Pancreas (tissue), 10 donors: ENCODE data around the gene DDX24. TPM values are rescaled to one million over a fixed set of nuclear protein-coding genes. Genes with fewer than 3 reads are reported as not detected.

ENCODE experiments used
- ATAC-seq, 4 donors: fragments of 200-7000 bp; cut with Tn5 transposase; one replicate each; pipeline versions ENCODE4 v1.8.0 to v1.9.1; 2020; ENCODE audit warnings: mild to moderate bottlenecking in 4 of 4, moderate library complexity in 4 of 4
- DNase-seq, 6 donors: peaks; one replicate each; pipeline ENCODE4 v3.0.0-alpha.2; 2020
- FAIRE-seq: peaks from 2 replicates; lab custom pipeline; 2012; peaks lifted over from hg19 to GRCh38; lab: Jason Lieb, UNC
- H3K27ac ChIP-seq, 4 donors: fragments of 200-600 bp; sonication (generic); 1 replicate in 3 of 4; 2 replicates in 1 of 4; pipeline versions ENCODE4 v1.5.0 to v1.8.0; 2020
- H3K27me3 ChIP-seq, 4 donors: fragments of 200-600 bp; one replicate each; pipeline ENCODE4 v1.8.0; 2021
- H3K36me3 ChIP-seq, 3 donors: fragments of 200-600 bp; sonication (generic) in 1 of 3; one replicate each; pipeline versions ENCODE4 v1.5.0 to v1.8.0; 2020 to 2021
- H3K4me1 ChIP-seq, 3 donors: fragments of 200-600 bp; one replicate each; pipeline ENCODE4 v1.8.0; 2021
- H3K4me3 ChIP-seq, 4 donors: fragments of 200-600 bp; sonication (generic) in 2 of 4; one replicate each; pipeline versions ENCODE4 v1.5.0 to v1.8.0; 2020 to 2021
- H3K9me3 ChIP-seq, 4 donors: fragments of 200-600 bp; one replicate each; pipeline ENCODE4 v1.8.0; 2021
- WGBS, 2 donors: extraction: QIAGEN DNeasy Blood & Tissue Kit; methylation state at CpG; one replicate each; pipeline ENCODE4 v1.1.7; 2013; 5-methylcytosine and 5-hydroxymethylcytosine counted together
- intact Hi-C, 3 donors: fragments of 100-400 bp; cut with DNase I; formaldehyde crosslinking; loops; one replicate each; pipeline versions ENCODE4 v1.11.1 to v1.14.2; 2022
- polyA plus RNA-seq, 2 donors: library from polyadenylated mRNA; stranded (reverse); fragments of 200-250 nt; gene quantifications; one replicate each; pipeline ENCODE4 v1.2.3, GENCODE V29; 2013
- total RNA-seq, 6 donors: library from RNA; stranded (reverse); fragmentation: NEBNext Ultra II Directional in 4 of 6; extraction: Animal tissue kit (Norgen Biotek cat#: 25700) in 4 of 6; gene quantifications; one replicate each; pipeline versions ENCODE4 v1.2.1 to v1.2.4, GENCODE V29; 2021 to 2023
- TF ChIP-seq, protein P1 (sequence below), 4 donors: fragments of 200-600 bp; sonication (generic) in 3 of 4; IDR thresholded peaks; one replicate each; pipeline versions ENCODE4 v1.5.0 to v1.8.0; 2021; ENCODE audit warnings: antibody characterized with exemption in 4 of 4
- donor health status: healthy with polysubstance abuse.
- donor health status: DM: no; HTN: no; CAD: no; lungs with moderate emphysema.
- donor health status: DM: no; HTN: no; CAD: no.
- donor health status: control.
- donor health status: control.
- donor health status: Bipolar disorder and iron deficiency.
- donor health status: DM: yes; HTN: yes; CAD: no.
- donor health status: DM: no; HTN: no; CAD: no.
- donor health status: DM: no; HTN: no; CAD: no.
- donor health status: DM: yes; HTN: yes; CAD: no.

DDX24 gene
- total and polyA plus RNA-seq, 8 donors, result 55.9 to 111 (median 68.1) TPM

DNA sequence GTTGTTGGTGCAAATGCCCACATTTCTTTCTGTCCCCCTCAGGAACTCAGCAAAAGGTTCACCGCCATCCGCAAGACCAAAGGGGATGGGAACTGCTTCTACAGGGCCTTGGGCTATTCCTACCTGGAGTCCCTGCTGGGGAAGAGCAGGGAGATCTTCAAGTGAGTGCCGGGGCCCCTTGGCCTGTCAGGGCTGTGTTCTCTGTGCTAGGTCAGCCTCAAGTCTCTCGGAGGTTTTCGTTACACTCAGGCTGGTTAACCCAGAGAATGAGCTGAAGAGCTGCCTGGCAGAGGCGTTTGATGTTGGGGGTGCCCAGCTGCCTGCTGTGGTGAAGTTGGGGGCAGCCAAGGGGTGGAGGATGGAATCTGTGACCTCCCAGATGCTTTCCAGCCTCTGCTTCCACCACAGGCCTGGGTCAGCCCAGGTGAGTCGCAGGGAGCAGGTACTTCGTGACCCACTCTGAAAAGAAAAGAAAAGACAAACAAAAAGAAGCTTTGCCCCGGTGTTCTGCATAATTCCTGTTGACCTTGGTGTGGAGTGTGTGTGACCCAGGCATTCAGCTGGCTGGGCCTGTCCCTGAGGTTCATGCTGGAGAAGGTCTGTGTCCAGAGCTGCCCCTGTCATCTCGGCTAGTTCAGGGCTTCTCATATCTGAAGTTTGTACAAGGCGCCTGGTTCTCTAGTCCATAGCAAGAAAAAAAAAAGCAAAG lies 41.9 kb downstream of the DDX24 start:
- H3K36me3 ChIP-seq, result no peaks in the 10 kb centered on the region
- intact Hi-C loops, result loop anchor here in 2 of 3 donors (5.0 kb wide), 1 partner anchor 98 kb away; no protein-coding TSS in a partner anchor
- H3K4me3 ChIP-seq, result no peak overlapping the region
- DNase-seq (no peak), FAIRE-seq (no peak), ATAC-seq (no peak)
- H3K4me1 ChIP-seq, result no peaks in the 10 kb centered on the region
- no peaks in the 10 kb centered on the region for H3K27me3 ChIP-seq
- 79 to 81% methylated on average over 11 of the region's 11 CpGs for WGBS, 2 donors
- TF ChIP-seq, protein P1, sequence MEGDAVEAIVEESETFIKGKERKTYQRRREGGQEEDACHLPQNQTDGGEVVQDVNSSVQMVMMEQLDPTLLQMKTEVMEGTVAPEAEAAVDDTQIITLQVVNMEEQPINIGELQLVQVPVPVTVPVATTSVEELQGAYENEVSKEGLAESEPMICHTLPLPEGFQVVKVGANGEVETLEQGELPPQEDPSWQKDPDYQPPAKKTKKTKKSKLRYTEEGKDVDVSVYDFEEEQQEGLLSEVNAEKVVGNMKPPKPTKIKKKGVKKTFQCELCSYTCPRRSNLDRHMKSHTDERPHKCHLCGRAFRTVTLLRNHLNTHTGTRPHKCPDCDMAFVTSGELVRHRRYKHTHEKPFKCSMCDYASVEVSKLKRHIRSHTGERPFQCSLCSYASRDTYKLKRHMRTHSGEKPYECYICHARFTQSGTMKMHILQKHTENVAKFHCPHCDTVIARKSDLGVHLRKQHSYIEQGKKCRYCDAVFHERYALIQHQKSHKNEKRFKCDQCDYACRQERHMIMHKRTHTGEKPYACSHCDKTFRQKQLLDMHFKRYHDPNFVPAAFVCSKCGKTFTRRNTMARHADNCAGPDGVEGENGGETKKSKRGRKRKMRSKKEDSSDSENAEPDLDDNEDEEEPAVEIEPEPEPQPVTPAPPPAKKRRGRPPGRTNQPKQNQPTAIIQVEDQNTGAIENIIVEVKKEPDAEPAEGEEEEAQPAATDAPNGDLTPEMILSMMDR (IDR thresholded peaks at IDR 0.05), result no peak
- H3K9me3 ChIP-seq, result no peaks in the 10 kb centered on the region
- H3K27ac ChIP-seq, result no peak overlapping the region

DNA sequence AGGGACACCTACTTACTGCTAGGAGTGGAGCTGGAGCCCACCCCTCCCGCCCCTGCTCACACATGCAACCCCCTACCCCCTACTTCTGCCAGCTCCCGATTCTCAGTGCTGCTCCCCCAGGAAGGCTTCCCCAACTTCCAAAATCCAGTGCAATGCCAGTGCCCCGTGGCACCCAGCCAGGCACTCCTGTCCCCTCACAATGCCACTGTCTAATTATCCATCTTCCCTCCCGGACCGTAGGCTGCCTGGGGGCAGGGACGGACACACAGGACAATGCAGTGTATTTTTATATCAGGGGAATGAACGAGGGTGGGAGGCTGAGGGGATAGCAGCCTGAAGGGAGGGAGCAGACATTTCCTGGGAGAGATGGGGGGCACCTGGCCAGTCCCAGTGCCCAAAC lies 42.5 kb downstream of the DDX24 start:
- 81 to 83% methylated on average over 6 to 7 of the region's 7 CpGs for WGBS, 2 donors
- no peak for ATAC-seq
- TF ChIP-seq, protein P1 (IDR thresholded peaks at IDR 0.05), result no peak
- Histone ChIP-seq H3K4me3 (no peak overlapping the region), H3K27ac (no peak overlapping the region), H3K4me1 (no peaks in the 10 kb centered on the region), H3K36me3 (no peaks in the 10 kb centered on the region), H3K27me3 (no peaks in the 10 kb centered on the region), H3K9me3 (no peaks in the 10 kb centered on the region)
- no peak for DNase-seq
- intact Hi-C loops, result loop anchor here in 2 of 3 donors (5.0 kb wide), 1 partner anchor 99 kb away; no protein-coding TSS in a partner anchor
- no peak for FAIRE-seq

DNA sequence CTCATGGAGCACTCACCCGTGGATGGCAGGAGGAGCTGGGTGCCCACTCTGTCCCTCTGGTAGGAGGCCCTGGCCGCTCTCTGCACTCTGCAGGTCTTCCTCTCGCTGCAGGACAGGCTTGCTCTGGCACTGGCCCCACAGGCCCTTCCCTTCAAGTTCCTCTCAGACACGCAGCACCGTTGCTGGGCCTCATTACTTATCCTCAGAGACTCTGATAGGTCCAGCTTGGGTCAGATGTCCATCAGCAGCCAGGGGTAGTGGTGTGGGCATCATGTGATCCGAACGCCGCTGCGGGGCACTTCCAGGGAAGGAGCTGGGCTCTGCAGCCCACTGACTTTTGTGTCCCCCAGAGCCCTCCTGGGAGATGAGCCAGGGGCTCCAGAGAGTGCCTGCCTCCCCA lies 43.0 kb downstream of the DDX24 start:
- Histone ChIP-seq H3K36me3 (no peaks in the 10 kb centered on the region), H3K27ac (no peak overlapping the region), H3K4me1 (no peaks in the 10 kb centered on the region), H3K9me3 (no peaks in the 10 kb centered on the region), H3K4me3 (no peak overlapping the region), H3K27me3 (no peaks in the 10 kb centered on the region)
- TF ChIP-seq, protein P1 (IDR thresholded peaks at IDR 0.05), result no peak
- intact Hi-C loops, result loop anchor here in 2 of 3 donors (5.0 kb wide), 1 partner anchor 99 kb away; no protein-coding TSS in a partner anchor
- WGBS, 2 donors, result 86 to 89% methylated on average over 9 of the region's 9 CpGs
- peak in 1 of 6 donors; percentile 56 for DNase-seq
- ATAC-seq, result no peak
- FAIRE-seq, result no peak

DNA sequence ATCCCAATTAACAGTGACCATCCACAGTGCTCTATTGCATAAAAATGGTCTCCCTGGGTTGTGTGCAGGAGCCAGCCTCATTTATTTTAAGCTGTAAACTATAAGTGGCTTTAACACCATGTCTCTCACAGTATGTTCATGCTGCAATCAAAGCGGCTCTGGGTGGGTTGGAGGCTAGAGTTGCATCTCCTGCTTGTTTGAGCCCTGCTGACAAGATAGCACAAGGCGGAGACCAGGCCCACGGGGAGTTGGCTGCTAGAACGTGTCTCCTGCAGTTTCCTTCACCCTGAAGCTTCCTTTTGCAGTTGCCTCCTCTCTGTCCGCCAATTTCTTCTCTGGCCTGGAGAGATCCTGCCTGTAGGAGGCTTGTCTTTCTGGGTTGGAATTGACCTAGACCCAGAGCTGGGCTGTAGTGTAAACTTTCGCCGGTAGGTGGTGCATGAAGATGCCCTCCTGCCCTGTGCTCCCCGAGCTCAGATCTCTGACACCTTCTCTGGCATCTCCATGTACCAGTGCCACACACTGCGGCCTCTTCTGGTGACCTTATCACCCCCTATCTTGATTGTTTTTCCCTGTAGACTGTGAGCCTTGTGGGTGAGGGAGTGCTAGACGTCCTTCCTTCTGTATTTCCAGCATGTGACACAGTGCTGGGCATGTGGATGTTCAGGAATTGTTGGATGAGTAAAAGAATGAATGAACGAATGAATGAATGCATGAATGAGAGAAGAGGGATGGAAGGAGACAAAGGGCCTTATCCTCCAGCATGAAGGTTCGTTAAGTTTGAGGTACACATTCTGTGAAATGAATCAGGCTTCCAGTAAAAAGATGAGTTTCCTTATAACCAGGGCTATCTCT lies 44.5 kb downstream of the DDX24 start:
- 28 to 30% methylated on average over 12 of the region's 12 CpGs for WGBS, 2 donors
- peak; percentile 55 to 91 (median 72) for DNase-seq
- no peaks in the 10 kb centered on the region for H3K4me1 ChIP-seq
- no peaks in the 10 kb centered on the region for H3K36me3 ChIP-seq
- H3K27me3 ChIP-seq, result no peaks in the 10 kb centered on the region
- TF ChIP-seq, protein P1 (IDR thresholded peaks at IDR 0.05), result peak; percentile 63 to 83 (median 77)
- ATAC-seq, result peak; percentile 84 to 98 (median 94)
- H3K9me3 ChIP-seq, result no peaks in the 10 kb centered on the region
- no peak overlapping the region for H3K27ac ChIP-seq
- H3K4me3 ChIP-seq, result no peak overlapping the region
- FAIRE-seq, result no peak
- intact Hi-C loops, result loop anchor here in 2 of 3 donors (5.0 kb wide), 1 partner anchor 101 kb away; no protein-coding TSS in a partner anchor
